GM18873 (cell line): Measurements from ENCODE around the gene MPP3.

Experiments used
- ATAC-seq: cut with Tn5 transposase; IDR thresholded peaks from one replicate; pipeline ENCODE4 v1.9.1; 2021; ENCODE audit warnings: mild to moderate bottlenecking, moderate library complexity, moderate number of reproducible peaks; ENCODE audit not compliant: unreplicated experiment, low FRiP score

The MPP3 gene

DNA sequence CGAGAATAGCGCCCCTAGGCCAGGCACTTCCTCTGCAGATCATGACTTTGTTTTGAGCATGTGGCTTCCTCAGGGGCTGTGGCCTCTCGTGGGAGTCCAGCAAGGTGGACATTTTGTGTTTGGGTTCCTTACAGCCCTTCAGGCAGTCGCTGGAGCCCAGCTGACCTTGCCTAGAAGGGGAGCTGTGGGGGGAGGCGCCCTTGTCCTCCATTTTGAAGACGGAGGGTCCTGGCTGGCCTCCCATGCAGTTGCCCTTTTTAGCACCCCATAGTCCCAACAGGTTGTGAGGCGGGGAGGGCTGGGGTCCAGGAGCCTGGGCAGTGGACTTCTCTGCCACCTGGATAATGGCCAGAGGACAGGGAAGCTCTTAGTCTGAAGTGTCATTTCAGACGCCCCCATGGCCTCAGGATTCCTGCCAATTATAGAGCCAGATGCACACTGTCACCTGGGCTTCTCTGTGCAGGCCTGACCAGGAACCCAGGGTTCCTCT is 75.7 kb downstream of the MPP3 start:
- no peak for ATAC-seq

DNA sequence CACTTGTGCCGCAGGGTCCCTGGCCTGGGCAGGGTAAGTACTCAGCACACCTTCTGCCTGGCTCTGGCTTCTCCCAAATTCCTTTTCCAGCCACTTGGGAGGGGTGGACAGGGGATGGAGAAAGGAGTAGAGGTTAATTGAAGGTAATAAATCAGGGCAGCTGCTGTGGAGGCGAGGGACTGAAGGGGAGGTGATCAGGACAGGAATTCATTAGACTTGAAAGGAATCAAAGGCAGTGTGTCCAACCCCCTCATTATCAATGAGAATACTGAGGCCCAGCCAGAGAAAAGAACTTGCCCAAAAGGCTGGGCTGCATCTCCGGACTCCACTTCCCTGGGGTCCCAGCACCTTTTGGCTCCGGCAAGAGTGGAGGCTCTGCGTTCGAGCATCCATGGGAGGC is 76.7 kb downstream of the MPP3 start:
- no peak for ATAC-seq

DNA sequence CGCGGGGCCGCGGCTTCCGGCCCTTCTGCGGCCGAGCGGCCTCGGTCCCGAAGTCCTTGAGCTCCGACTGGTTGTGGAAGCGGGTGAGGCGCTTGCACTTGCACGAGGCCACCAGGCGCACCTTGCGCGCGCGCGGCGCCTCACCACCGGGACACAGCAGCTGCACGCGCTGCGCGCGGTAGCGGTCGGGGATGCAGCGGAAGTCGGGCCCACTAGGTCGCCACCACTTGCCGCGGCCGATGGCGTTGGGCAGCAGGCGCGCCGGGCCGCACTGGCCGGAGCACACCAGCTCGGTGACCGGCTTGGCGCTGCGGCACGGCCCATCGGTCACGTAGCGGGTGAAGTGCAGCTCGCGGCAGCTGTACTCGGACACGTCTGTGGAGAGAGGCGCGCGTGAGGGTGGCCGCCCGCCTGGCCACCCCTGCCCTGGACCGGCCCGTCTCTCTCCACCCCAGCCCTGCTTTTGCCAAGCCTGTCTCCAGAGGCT is 77.5 kb downstream of the MPP3 start:
- no peak for ATAC-seq

DNA sequence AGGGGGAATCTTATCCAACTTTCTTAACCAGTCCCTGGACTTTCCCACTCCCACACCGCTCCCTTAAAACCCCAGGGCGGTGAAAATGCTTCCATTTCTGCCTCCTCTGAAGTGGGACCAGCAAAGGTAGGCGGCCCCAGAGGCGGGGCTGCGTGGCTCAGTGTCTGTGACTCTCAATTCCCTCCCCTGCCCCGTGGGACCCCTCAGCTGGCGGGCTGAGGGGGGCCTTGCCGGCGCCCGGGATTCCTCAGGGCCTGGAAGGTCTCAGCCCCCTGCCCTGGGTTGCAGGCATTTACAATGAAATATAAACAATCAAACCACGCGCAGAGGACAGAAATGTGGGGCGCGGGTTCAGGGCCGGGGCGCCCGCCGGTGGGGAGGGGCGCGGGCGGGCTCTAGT is 78.0 kb downstream of the MPP3 start:
- ATAC-seq, result no peak

DNA sequence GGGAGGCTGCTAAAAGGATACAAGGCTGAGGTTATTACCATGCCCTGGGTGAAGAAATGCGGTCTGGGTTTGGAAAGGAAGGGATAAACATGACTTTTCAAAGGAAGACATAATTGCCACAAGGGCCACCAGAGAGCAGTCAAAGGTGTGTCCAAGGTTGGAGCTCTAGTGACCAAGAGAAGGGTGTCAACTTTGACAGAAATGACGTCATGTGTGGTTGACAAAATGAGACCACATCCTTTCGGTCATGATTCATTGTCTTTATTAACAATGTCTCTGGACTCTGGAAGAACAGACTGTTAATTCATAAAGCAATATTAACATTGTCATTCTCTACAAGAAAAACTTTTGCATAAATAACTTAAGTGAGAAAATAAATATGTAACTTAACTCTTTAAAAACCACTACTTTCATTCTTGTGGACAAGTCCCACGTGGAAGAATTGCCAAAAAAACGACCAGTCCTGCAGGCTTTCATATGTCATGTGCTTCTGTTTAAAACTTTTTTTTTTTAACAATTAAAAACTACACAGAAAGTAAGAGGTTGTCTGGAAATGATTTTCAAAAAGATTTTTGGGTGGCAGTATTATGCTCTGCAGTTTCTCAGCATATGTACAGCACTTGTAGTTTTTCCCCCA is 79.3 kb downstream of the MPP3 start:
- ATAC-seq, result no peak
